Measurements from ENCODE around the gene NONO. TPM values are rescaled to one million over a fixed set of nuclear protein-coding genes. Genes with fewer than 3 reads are reported as not detected.
A peak's percentile ranks its signal among the peaks of the same experiment; 100 is the strongest.
"Not testable (repeated sequence)": the region's sequence is repeated elsewhere in the genome, so short reads cannot be mapped to it uniquely, and the experiment has no call there.

NONO gene, protein sequence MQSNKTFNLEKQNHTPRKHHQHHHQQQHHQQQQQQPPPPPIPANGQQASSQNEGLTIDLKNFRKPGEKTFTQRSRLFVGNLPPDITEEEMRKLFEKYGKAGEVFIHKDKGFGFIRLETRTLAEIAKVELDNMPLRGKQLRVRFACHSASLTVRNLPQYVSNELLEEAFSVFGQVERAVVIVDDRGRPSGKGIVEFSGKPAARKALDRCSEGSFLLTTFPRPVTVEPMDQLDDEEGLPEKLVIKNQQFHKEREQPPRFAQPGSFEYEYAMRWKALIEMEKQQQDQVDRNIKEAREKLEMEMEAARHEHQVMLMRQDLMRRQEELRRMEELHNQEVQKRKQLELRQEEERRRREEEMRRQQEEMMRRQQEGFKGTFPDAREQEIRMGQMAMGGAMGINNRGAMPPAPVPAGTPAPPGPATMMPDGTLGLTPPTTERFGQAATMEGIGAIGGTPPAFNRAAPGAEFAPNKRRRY
- total RNA-seq = 308 TPM

DNA sequence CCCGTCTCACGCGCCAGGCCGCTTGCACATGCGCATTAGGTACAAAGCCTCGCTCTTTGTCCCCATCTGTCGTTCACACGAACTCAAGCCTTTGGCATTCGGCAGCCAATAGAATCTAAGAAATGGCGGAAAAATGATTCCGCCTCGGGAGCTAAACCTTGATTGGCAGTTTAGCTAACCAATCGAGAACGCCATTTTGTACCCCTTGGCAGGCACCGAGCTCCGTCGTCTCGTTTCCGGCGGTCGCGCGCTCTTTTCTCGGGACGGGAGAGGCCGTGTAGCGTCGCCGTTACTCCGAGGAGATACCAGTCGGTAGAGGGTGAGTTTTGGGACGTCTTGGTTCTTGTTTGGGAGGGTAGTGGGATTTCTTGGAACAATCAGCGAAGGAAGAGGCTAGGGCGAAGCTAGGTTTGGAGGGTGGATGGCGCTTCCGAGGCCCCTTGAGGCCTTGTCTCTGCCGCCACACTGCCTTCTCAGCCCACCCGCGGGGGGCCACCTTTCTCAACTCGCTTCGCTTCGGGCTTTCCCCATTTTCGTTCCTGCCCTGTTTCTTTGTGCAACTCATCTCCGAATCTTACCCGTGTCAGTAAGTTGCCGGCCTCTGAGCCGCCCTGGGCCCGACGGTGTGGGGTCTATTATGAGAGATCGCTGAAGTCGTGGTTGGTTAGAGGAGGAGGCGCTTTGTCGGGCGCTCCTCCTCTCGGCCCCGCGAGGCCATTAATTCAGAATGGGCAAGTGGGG is at the start of gene NONO:
Gene NONO, plus strand, starts transcription at position 233 of the 741 bp plus-strand sequence. CDS start 7,003 bp downstream, outside the sequence.
- DNase-seq (ENCODE audit: low spot score) = peak; percentile 94

DNA sequence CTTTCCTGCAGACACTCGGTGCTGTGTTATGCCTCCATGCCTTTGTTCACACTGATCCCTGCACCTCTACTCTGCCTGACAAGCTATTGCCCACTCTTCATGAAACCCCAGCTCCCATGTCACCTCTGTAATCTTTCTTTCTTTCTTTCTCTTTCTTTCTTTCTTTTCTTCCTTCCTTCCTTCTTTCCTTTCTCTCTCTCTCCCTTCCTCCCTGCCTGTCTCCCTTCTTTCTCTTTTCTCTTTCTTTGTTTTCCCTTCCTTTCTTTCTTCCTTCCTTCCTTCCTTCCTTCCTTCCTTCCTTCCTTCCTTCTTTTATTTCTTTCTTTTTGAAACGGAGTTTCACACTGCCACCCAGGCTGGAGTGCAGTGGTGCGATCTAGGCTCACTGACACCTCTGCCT is 48.0 kb upstream of the NONO start:
- DNase-seq (ENCODE audit: low spot score) = no peak

DNA sequence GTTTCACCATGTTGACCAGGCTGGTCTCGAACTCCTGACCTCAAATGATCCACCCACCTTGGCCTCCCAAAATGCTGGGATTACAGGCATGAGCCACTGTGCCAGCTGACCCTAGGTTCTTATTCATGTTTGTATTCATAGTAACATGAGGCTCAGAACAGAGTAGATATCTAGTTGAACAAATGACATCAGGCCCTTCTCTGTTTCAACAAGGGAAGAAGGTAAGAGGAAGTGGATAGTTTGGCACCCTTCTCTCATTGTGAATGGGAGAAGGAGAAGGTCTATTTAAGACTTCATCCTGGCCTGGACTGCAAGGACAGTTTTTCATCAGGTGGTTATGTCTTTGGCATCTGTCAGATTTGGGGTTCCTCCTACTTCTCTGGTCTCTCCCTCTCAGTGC is 46.6 kb upstream of the NONO start:
- DNase-seq (ENCODE audit: low spot score) = no peak

DNA sequence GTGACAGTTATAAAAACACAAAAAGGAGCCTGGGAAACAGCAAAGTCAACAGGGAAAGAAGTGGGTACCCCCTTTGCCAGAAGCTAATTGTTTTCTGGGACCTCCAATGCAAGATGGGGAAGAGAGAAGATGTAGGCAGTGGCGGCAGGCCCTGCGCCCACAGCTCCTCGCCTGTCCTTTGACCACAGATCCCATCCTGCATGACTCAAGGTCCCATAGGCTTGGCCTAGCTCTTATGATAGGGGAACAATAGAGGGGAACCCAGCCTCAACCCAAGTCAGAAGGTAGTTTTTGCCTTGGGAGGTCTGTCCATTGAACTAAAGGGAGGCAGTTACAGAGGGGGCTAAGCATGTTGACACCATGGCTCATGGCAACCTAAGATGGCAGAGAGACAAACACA is 43.7 kb upstream of the NONO start:
- no peak for DNase-seq (ENCODE audit: low spot score)

DNA sequence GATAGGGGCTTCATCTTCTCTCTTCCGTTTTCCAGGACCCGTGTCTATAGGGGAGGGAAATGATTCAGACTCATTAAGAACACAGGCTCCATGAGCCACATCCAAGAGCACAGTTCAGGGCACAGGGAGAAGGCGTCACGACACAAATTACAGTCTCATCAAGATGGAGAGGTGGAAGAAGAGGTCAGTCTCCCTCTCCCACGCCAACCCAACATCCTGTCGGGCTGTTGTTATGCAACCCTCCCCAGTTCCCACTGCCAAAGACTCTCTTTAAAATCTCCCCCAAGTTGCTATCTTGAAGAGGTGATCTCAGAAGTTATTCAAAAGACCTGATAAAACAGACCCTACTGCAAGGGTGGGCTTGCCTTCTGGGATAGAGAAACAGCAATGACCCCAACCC is 42.1 kb upstream of the NONO start:
- no peak for DNase-seq (ENCODE audit: low spot score)

DNA sequence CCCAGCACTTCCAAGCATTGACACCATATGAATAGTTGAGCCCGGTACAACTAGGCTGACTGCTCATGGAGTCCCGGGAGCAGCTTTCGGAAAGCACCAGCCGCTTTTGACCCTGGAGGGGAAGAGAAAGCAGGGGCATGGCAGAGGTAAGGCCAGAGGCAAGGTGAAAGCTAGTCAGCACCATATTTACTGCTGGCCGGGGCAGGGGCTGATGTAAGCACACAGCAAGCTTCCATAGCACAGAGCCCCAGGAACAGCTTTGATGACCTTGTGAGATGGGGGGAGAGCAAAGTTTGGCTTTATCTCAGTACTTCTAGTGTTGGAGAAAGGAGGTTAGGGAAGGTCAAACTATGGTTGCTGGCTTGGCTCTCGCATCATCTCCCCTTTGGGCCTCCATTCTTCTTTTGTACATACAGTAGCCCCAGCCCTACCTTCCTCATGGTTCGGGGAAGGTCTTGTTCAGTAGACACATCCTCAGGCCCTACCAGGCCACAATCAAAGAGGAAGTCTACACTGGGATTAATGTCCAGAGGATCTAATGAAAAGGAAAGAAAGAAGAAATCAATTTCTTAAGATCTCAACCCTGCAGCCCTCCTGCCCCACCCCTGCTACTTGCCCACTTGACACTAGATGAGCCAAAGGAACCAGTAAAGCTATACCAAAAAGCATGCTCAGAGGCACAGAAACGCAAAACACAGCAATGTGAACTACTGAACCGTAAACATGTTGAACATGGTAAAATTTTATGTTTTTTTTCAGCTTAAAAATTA is 38.9 kb upstream of the NONO start:
- no peak for DNase-seq (ENCODE audit: low spot score)

DNA sequence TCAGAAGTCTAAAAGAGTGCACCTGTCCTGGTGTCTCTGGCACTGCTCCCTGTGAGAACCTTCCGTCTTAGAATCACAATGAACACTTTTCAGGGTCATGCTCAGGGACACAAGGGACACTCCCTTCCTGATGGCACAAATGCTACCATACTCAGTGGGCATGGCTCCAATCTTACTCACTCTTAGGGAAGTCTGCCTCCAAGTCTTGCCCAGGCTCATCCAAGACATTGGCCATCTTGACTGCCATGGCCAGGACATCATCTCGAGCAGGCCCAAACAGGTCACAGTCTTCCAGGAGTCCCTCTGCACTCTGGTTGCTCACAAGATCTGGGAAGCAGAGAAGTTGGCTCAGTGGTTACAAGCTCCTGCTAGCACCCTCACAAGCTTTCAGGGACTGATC is 38.3 kb upstream of the NONO start:
- DNase-seq (ENCODE audit: low spot score) = no peak

DNA sequence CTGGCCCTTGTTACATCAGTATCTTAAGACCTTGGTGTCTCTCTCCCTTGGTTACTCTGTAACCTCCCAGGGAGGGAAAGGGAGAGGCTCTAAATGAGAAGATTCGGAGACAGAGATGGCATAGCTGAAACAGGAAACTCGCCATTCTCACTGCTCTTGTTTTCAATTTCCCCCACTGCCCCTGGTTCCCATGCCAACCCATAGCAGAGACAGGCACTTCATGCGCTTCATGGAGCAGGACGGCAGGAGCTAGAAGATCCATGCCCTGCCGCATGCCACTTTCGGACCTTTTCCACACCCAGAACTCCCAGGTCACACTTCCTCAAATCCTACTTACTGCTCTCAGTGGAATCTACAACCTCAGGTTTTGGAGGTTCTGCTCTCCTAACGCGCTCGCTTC is 32.6 kb upstream of the NONO start:
- DNase-seq (ENCODE audit: low spot score) = no peak

DNA sequence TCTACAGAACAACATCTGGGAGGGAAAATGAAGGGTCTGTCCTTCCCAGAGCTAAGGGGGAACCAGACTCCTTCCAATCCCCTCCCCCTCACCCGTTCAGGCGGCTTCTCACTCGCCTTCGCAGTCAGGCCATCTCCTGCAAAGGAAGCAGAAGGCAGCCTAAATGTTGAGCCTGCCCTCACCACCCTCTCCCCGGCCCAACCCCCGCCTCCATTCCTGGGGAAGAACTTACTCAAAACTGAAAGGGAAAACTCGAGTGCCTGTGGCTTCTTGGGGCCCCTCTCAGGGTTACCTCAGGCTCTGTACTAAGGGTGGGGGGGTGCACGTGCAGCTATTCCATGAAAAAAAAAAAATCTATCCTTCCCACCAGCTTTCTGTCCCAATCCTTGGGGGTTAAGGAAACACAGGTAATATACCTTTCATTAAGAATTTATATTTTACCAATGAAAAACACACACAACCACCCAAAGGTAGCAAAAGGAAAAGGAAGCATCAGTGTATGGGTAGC is 31.9 kb upstream of the NONO start:
- DNase-seq (ENCODE audit: low spot score) = no peak

DNA sequence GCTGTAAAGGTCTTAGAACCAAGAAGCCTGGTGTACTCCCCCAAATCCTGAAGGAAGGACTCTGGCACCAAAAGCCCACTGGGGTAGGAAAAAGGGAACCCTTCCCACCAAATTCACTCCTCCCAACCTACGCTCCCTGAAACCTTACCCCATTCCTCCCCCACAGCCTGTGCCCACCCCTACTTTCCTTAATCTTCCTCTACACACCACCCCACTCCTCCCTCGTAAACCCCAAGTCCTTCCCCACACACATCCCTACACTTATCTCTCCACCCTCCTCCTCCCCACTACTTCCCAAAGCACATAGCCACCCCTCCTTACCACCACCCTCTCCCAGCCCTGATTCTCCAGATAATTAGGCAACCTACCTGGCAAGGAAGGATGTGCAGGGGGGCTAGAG is 31.2 kb upstream of the NONO start:
- DNase-seq (ENCODE audit: low spot score) = no peak

DNA sequence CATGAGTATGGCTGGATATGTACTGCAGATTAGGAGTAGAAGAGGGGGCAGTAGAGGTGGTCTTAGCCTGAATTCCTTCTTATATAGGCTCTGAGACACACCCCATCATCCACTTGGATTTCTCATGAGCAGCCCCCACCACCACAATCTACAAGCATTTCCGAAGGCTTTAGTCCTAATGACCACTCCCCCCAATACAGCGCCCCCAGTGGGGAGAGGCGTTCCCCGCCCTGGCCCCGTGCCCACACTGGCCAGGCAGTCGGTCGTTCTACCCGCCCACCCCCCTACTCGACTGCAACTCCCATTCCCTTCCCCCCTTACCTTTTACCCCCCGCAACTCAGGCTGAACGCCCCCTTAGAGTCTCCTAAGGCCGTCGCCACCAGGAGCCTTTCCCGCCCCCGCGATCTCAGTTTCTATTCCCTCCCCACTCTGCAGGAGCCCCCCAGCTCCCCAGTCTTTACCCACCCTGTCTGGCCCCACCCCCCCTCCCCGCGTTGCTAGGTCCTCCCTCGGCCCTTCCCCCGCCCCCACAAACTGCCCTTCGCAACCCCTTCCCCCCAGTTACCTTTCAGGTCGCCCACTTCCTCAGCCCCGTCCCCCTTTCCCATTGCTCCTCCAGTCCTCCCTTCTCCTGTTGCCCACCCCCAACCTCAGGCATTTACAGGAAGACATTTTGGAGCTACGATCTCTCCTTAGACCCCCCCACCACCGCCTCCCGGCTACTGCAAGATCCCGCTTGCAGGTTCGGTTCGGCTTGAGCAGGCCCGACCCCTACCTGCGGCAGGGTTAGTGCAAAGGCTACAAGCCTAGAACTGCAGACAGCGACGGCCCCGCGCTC is 30.0 kb upstream of the NONO start:
- DNase-seq (ENCODE audit: low spot score) = peak; percentile 53

DNA sequence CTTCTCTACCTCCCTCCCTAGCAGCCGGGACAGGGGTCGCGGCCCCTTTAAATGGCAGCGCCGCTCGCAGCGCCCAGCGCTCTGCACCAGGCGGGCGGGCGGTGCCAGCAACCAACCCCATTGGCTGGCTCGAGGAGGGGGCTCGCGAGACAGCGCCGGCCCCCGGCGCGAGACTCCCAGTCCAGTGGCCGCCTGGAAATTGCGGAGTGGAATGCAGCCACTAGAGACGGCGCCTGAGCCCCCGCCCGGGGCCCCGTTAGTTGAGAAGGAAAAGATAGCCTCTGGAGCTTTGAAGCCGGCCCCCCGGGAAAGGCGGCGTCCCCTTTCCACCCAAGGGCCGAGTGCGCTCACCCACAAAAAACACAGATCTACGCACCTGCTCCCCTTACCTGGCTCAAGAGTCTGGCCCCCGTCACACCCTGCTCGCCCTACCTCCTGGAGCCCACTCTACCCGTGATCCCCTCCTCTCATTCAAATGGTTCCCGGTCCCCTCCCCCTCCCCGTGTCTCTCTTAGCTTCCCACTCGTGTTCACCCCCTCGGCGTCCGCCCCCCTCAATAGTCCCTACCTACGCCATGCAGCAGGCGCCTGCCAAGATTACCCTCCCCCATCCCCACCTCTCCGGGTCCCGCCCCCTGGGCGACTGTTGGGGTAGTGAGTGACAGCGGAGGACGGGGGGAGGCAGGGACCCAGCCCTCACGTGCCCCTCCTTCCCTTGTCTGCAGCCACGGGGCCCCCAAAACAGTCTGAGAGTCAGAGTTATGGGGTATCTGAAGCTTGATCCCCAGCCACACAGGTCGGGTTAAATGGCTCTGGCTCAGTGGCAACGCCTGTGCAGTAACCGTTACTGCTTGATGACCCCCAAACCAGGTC is 29.1 kb upstream of the NONO start, which contains the start of gene ZMYM3:
Gene ZMYM3, minus strand, starts transcription at position 49 of the 872 bp plus-strand sequence. CDS start 885 bp downstream, outside the sequence.
- DNase-seq (ENCODE audit: low spot score) = peak; percentile 85

DNA sequence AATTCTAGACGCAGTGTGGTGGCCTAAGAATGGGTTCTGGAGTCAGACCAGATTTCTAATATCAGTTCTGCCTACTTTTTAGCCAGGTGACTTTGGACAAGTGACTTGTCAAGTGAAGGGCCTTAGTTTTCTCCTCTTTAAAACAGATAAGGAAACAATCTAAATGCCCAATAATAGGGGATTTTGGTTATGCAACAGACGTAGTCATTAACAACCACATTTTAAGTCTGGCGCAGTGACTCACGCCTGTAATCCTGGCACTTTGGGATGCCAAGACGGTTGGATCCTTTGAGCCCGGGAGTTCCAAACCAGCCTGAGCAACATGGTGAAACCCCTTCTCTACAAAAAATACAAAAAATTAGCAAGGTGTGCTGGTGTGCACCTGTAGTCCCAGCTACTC is 27.4 kb upstream of the NONO start:
- DNase-seq (ENCODE audit: low spot score) = no peak

DNA sequence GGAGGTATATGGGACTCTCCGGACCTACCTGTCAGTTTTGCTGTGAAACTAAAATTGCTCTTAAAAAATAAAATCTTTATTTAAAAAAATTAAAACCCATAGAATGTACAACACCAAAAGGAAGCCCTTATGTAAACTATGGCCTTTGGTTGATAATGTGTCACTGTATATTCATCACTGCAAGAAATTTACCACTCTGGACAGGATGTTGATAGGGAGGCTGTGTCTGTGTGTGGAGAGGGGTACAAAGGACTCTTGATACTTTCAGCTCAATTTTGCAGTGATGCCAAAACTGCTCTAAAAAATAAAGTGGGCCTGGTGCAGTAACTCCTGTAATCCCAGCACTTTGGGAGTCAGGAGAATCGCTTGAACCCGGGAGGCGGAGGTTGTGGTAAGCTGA is 26.6 kb upstream of the NONO start:
- DNase-seq (ENCODE audit: low spot score) = no peak

DNA sequence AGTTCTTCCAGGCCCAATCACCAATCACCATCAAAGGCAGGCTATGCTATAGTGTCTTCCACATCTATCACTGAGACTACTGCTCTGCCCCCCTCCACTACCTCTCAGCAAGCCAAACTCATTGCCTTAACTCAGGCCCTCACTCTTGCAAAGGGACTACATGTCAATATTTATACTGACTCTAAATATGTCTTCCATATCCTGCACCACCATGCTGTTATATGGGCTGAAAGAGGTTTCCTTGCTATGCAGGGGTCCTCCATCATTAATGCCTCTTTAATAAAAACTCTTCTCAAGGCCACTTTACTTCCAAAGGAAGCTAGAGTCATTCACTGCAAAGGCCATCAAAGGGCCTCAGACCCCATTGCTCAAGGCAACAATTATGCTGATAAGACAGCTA is 14.8 kb upstream of the NONO start:
- DNase-seq (ENCODE audit: low spot score) = not testable (repeated sequence)

DNA sequence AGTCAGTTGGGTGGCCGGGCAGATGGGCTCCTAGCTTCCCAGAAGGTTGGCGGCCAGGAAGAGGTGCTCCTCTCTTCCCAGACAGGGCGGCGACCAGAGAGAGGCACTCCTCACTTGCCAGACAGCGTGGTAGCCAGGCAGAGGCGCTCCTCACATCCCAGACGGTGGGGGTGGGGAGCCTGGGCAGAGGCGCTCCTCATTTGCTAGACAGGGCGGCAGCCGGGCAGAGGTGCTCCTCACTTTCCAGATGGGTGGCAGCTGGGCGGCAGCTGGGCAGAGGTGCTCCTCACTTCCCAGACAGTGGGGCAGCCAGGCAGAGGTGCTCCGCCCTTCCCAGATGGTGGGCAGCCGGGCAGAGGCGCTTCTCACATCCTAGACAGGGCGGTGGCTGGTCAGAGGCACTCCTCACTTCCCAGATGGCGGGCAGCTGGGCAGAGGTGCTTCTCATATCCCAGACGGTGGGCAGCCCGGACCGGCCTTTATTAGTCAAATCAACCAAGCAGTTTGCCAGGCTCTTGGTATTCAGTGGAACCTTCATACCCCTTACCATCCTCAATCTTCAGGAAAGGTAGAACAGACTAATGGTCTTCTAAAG is 13.5 kb upstream of the NONO start:
- no peak for DNase-seq (ENCODE audit: low spot score)

DNA sequence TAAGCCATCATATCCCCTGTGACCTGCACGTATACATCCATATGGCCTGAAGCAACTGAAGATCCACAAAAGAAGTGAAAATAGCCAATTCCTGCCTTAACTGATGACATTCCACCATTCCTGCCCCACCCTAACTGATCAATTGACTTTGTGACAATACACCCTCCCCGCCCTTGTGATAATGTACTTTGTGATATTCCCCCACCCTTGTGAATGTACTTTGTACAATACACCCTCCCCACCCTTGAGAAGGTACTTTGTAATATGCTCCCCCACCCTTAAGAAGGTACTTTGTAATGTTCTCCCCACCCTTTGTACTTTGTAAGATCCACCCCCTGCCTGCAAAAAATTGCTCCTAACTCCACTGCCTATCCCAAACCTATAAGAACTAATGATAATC is 11.1 kb upstream of the NONO start:
- DNase-seq (ENCODE audit: low spot score) = not testable (repeated sequence)

DNA sequence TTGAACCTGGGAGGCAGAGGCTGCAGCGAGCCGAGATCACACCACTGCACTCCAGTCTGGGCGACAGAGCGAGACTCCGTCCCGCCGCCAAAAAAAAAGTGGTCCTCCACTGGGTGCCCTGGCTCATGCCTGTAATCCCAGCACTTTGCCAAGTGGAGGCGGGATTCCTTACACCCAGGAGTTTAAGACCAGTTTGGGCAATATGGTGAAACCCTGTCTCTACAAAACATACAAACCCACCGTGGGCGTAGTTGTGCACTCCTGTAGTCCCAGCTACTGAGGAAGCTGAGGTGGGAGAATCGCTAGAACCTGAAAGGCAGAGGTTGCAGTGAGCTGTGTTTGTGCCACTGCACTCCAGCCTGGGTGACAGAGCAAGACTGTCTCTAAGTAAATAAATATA is 2.1 kb upstream of the NONO start:
- not testable (repeated sequence) for DNase-seq (ENCODE audit: low spot score)

DNA sequence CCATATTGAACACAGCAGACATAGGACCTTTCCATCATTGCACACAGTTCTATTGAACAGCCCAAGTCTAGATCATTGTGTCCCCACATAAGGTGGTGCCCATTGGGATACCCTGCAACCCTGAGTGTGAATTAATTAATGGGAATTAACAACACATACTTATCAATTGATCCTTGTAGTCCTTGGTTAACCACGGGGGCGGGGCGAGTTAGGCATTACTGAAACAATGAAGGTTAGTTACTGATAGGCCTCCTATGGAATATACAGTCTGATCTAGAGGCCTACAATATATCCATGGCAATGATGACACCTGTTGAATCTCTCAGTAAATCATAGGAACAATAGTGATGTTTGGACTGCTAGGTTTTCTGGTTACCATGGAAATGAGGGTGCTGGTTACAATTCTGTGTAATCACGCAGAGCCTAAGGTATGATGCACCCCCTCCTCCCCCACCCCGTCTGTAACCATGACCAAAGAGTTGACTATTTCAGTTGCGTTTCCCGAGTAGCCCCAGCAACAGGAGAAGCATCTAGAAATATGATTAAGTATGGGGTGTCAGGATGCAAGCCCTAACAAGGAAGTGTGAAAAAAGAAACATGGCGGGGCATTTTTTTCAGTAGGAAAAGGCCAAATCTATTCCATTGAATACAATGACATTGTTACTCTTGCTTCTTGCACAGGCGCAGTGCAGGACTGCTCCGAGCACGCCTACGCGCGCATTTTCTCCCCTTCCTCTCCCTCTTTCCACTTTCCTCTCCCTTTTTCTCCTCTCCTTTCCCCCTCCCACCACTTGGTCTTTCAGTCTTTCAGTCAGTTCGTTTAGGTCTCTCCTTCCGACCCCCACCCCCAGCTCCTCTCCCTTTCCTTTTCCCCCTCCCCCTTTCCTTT is 677 bp upstream of the NONO start:
- no peak for DNase-seq (ENCODE audit: low spot score)

Data from ureter (tissue), 1 donor.